HG02943 (cell line): ENCODE results near the gene CMYA5.
"Not testable (repeated sequence)": the region's sequence is repeated elsewhere in the genome, so short reads cannot be mapped to it uniquely, and the experiment has no call there.

Source experiments
- ATAC-seq: cut with Tn5 transposase; IDR thresholded peaks from one replicate; pipeline ENCODE4 v1.9.1; 2021; ENCODE audit warnings: mild to moderate bottlenecking, low read depth, moderate library complexity; ENCODE audit not compliant: unreplicated experiment

The CMYA5 gene

GRCh38 chr5:79702606-79703380 is 13.2 kb downstream of the CMYA5 start:
- no peak for ATAC-seq

DNA sequence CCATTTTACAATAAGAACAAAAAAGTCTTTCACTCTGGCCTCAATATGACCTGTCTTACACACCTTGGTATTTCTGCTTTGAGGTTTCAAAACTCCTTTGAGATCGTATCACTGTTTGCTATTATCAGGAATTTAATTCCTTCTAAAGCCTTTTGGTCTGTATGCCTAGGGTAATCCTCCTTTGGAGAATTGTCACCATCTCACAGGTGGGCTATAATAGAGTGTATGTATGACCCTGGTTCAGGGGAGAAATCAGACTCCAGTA is 13.7 kb downstream of the CMYA5 start:
- no peak for ATAC-seq

- no peak for ATAC-seq
Measured at GRCh38 chr5:79704553-79704952, 14.9 kb downstream of the CMYA5 start.

GRCh38 chr5:79705632-79706031 is 16.0 kb downstream of the CMYA5 start:
- ATAC-seq, result no peak

GRCh38 chr5:79706317-79706716 is 16.7 kb downstream of the CMYA5 start:
- not testable (repeated sequence) for ATAC-seq

DNA sequence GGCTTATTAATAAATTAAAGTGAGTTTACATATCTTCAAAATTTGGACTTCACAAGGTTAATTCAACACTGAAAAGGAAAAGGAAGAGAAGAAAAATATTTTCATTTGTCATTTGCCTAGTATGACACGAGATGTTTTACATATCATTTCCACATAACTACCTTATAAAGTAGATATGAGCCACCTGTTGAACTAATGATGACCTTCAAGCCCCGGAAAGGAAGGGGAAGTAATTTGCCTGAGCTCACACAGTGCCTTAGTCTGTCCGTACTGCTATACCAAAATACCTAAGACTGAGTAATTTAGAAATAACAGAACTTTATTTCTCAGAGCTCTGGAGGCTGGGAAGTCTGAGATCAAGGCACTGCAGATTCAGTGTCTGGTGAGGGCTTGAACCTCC is 17.9 kb downstream of the CMYA5 start:
- ATAC-seq, result no peak

GRCh38 chr5:79712741-79713140 is 23.1 kb downstream of the CMYA5 start:
- ATAC-seq, result no peak

- ATAC-seq, result no peak
Measured at GRCh38 chr5:79713727-79714126, 24.1 kb downstream of the CMYA5 start.

DNA sequence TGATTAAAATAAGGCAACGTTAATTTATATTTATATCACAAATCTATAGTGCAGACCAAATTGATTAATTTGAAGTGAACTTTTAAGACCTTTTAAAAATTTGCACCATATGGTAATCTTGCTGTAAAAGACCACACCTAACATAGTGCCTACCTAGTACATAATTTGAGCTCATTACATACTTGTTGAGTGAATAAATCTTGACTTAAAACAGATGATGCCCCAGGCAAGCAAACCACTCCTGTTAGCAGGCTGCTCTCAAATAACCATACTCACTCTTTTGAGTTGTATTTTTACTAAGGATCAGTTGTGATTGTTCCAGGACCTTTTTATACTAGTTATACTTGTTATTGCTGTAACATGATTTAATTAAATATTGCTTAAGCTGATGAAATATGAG is 27.2 kb downstream of the CMYA5 start:
- no peak for ATAC-seq

DNA sequence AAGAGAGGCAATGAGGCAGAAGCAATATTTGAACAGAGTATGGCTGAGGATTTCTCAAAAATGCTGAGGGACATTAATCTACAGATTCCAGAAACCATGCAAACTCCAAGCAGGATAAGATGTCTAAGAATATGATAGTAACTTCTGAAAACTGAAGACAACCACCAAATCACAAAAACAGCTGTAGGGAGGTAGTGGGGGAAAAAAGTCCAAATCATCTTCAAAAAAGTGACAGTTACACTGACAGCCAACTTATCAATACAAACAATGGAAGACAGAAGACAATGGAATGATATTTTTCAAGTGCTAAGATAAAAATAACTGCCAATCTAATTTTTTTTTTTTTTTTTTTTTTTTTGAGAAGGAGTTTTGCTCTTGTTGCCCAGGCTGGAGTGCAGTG is 30.5 kb downstream of the CMYA5 start:
- ATAC-seq, result no peak

DNA sequence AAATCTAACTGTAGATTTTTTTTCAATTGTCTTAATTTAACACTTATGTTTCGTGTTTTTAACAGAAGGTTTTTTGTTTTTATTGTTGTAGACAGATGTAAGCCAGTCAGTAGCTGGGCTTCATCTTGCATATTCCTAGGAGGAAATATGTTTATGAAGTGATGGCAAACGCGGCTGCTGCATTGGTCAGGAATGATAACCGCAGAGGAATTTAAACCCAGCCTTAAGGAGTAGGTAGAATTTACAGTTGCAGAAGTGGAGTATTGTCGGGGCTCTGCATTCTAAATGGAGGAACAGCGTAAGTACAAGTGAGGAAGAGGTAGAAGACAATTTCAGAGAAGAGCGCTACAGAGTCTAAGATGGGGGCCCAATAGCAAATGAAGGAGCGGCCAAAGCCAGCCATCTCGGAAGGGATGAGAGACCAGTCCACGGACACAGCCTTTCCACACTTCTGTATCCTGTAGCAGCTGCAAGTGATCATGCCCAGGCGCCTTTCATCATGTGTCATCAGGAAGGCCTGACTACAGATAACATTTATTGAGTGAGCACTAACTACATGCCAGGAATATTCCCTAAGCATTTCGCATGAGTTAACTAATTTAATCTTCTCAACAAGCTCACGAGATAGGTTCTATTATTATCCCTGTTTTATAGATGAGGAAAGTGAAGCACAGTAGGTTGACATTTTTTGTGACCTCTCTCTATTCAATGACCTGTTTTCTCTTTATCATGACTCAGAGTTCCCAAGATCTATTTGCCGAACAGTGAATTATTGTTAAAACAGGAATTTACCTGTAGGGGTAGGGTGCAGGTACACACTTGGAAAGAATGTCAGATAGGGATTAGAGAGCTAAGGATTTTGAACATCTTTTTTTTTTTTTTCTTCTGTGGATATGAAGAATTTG is 38.1 kb downstream of the CMYA5 start:
- no peak for ATAC-seq

DNA sequence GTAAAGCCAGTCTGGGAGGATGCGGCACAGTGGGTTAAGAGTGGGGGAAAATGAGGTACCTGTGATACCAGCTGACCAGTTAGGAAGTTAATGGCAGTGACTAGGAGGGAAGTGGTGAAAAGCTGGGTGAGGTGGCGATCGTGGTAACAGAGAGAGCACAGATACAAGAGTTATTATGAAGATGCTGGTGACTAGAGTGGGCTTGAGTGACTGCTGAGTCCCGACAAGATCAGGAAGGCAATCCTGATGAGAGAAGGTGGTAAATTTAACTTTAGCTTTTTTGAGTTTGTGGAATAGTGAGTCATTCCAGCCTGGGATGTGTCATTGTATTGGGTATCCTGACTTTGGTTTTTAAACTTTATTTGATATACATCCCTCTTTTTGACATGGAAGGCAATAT is 38.8 kb downstream of the CMYA5 start:
- no peak for ATAC-seq

DNA sequence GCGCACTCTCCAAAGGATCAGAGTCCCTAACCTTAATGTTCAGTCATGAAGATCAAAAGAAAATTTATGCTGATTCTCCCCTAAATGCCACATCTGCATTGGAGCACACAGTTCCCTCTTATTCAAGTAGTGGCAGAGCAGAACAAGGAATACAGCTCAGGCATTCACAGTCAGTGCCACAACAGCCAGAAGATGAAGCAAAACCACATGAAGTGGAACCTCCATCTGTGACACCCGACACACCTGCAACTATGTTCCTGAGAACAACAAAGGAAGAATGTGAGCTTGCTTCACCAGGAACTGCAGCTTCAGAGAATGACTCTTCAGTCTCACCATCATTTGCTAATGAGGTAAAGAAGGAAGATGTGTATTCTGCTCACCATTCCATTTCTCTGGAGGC is 40.0 kb downstream of the CMYA5 start:
- ATAC-seq, result no peak

GRCh38 chr5:79730564-79730963 is 40.9 kb downstream of the CMYA5 start:
- ATAC-seq, result no peak

DNA sequence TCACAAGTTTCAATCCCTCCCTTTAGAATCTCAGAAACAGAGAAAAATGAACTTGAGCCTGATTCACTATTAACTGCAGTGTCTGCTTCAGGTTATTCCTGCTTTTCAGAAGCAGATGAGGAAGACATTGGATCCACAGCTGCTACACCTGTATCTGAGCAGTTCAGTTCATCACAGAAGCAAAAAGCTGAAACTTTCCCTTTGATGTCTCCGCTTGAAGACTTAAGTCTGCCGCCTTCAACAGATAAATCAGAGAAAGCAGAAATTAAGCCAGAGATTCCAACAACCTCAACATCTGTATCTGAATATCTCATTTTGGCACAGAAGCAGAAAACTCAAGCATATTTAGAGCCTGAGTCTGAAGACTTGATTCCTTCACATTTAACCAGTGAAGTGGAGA is 42.1 kb downstream of the CMYA5 start:
- no peak for ATAC-seq

DNA sequence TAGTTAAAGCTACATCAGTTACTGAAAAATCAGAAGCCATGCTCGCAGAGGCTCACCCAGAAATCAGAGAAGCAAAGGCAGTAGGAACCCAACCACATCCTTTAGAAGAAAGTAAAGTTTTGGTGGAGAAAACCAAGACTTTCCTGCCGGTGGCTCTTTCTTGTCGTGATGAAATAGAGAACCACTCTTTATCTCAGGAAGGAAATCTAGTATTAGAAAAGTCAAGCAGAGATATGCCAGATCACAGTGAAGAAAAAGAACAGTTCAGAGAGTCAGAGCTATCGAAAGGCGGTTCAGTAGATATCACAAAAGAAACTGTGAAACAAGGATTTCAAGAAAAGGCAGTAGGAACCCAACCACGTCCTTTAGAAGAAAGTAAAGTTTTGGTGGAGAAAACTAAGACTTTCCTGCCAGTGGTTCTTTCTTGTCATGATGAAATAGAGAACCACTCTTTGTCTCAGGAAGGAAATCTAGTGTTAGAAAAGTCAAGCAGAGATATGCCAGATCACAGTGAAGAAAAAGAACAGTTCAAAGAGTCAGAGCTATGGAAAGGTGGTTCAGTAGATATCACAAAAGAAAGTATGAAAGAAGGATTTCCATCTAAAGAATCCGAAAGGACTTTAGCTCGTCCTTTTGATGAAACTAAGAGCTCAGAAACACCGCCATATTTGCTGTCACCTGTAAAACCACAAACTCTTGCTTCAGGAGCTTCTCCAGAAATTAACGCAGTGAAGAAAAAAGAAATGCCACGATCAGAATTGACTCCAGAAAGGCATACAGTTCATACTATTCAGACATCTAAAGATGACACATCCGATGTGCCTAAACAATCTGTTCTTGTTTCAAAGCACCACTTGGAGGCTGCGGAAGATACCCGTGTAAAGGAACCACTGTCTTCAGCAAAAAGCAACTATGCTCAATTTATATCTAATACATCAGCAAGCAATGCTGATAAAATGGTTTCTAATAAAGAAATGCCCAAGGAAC is 47.2 kb downstream of the CMYA5 start:
- no peak for ATAC-seq

GRCh38 chr5:79738349-79738748 is 48.7 kb downstream of the CMYA5 start:
- no peak for ATAC-seq

DNA sequence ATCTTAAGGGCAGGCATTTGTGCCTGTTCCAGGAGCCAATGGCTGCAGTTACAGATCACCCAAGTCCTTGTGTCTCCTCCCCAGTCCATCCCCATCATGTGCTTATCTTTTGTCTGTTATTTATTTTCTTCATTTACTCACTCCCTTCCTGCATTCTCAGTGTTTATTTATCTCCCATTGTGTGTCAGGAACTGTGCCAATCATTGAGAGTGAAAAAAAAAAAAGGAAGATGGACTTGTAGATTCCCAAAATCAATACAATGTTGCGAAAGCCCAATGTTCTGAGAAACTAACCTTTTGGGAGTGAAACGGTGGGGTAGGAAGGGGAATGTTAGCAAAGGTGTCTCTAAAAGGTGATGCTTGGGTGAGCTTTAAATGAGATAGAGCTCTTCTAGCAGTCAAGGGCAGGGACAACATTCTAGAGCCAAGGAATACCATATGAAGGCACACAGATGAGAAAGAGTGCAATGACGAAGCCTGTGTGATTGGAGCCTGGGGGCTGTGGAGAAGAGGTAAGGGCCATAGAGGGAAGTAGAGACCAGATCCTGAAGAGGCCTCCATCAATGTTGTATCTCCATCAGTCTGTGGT is 53.0 kb downstream of the CMYA5 start:
- ATAC-seq, result no peak

GRCh38 chr5:79743846-79744605 is 54.4 kb downstream of the CMYA5 start:
- ATAC-seq, result no peak

DNA sequence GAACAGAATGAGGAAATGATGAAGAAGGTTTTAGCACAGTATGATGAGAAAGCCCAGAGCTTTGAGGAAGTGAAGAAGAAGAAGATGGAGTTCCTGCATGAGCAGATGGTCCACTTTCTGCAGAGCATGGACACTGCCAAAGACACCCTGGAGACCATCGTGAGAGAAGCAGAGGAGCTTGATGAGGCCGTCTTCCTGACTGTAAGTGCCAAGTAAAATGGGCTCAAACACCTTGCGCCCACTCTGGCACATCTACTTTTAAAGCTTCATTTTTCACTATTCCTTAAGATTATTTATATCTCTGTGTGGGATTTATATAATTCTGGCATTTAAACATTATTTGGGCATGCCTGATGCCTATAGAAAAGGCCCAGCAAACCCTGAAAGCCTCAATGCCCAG is 55.6 kb downstream of the CMYA5 start:
- ATAC-seq, result no peak
